IPS DF 4.7 (cell line): ENCODE measurements around the gene NCF1.
"Not testable (repeated sequence)": the region's sequence is repeated elsewhere in the genome, so short reads cannot be mapped to it uniquely, and the experiment has no call there.

Source experiments
- DNase-seq: peaks from one replicate; pipeline ENCODE4 v3.0.0-alpha.2; 2013; ENCODE audit warnings: low spot score; ENCODE audit errors: extremely low read depth

NCF1 gene

DNA sequence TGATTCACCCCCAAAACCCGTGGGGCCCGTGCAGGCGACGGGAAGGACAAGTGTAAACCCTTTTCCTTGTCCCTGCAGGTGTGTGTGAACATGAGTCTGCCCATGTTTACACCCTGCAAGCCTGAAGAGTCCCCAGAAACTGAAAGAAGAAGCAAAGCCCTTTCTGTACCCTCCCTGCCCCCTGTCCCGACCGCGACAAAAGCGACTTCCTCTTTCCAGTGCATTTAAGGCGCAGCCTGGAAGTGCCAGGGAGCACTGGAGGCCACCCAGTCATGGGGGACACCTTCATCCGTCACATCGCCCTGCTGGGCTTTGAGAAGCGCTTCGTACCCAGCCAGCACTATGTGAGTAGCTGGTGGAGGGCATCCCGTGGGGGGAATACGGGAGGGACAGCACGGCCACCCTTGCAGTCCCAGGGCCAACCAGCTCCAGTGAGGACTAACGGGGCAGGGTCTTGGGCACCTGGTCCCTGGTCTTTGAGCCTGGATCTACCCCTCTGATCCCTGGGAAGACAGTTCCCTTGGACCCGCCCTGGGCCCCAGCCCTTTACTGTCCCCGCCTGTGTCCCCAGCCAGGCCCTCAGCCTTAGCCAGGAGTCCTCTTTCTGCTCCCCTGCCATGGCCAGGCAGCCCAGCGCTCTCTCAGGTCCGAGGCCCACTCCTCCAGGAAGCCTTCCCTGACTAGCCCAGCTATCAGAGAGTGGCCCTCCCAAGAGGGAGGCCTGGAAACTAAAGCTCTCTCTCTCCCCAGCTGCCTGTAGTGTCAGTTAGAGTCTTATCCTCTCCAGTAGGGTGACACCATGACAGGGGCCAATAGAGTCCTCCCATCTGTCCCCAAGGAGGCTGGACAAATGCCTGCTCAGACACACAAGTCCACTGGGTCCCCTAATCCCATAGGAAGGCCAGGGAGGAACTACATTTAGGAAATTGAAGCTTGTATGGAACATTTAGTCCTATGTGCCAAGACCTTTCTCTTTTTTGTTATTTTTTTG is at the start of gene NCF1:
Gene NCF1, plus strand, starts transcription at position 252 of the 991 bp plus-strand sequence. Its CDS starts 21 bp downstream, at position 273.
- DNase-seq: not testable (repeated sequence)

DNA sequence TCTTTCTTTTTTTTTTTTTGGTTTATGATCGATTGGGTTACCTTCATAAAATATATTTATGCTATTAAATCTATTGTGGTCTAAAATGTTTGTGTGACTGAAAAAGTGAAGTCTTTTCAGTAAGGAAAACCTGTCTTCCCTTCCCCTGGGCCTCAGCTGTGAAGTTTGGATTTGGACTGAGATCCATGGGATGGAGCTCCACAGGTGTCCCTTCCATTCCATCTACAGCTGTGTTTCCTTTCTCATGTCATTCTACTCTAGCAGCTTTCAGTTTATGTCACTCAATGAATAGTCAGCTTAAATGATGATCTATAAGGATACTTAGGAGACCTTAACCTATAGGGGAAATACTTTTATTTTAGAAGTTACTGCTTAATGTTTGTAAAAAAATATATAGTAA is 48.0 kb upstream of the NCF1 start:
- no peak for DNase-seq

DNA sequence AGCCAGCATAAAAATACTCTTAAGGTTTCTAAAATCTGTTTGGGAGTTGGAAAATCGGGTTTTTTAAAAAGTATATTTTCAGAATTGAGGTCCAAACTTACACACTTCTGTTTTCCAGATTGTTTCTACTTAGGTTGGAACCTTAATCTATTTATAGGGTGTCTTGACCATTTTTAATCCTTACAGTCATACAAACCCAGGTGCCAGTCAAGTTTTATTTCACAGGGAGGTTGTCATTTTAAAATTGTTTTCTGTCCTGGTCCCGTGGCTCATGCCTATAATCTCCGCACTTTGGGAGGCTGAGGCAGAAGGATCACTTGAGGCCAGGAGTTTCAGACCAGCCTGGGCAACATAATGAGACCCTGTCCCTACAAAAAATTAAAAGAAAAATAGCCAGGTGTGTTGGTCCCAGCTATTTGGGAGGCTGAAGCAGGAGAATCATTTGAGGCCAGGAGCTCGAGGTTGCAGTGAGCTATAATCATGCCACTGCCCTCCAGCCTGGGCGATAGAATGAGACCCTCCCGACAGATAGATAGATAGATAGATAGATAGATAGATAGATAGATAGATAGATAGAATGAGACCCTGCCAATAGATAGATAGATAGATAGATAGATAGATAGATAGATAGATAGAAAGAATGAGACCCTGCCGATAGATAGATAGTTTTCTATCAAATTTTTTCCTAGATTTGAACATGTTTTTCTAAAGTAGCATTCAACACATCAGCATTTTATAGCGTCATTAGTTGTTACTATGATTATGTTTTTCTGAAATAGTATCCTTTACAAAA is 47.3 kb upstream of the NCF1 start:
- DNase-seq: no peak

DNA sequence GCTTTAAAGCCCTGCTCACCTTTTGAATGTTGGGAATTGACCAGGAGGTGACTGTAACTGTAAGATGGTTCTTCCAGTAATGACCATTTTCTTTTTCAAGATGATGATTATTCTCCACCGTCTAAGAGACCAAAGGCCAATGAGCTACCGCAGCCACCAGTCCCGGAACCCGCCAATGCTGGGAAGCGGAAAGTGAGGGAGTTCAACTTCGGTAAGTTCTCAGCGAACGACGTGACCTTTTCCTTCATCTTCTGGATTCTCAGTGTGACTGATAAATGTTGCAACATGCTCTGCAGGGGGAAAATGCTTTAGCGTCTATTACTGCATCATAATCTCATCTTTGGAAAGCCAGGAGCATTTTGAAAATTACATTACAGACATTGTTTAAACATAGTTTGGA is 45.1 kb upstream of the NCF1 start:
- DNase-seq: not testable (repeated sequence)

DNA sequence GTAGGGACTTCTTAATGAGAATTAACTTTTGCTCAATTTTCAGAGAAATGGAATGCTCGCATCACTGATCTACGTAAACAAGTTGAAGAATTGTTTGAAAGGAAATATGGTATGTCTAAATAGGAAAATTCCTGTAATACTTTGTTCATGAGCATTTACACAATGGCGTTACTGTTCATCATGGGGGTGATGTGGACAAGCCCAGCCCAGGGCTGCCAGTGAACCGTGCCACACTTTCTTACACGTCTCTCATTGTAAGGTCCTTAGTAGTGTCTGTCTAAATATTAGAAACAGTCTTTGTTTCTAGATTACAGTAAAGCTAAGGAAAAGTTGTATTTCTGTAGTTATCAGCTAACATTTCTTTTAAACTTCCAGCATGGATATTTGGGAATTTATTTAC is 43.6 kb upstream of the NCF1 start:
- not testable (repeated sequence) for DNase-seq

DNA sequence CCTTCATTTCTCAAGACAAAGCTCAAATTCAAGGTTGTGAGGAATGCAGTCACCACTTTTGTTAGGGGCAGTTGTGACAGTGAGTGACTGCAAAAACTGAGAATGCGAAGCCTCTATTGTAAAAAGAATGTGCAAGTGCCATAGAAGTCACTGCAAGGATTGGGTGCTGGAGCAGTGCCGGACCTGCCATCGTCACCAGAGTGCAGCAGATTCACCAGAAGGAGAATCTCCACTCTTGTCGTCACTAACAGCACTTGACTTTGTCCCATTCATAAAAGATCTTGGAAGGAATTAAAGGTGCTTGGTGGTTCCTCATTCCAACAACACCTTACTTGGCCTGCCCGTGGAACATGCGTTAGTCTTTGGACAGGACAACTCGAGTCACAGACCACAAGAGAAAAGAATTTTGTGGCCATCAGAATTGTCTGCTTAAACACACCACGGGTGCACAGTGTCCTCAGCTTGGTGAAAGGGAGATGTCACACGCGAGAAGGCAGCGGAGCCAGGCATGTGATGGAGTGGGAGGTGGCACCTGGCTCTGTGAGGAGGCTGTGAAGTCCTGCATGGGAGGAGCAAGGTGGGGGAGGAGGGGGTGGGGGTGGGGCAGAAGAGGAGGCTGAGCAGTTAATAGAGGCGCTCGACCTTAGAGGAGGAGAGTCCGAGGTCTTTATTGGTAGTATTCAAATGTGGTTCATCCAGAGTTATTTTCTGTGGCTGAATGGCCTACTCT is 33.7 kb upstream of the NCF1 start:
- DNase-seq: not testable (repeated sequence)

DNA sequence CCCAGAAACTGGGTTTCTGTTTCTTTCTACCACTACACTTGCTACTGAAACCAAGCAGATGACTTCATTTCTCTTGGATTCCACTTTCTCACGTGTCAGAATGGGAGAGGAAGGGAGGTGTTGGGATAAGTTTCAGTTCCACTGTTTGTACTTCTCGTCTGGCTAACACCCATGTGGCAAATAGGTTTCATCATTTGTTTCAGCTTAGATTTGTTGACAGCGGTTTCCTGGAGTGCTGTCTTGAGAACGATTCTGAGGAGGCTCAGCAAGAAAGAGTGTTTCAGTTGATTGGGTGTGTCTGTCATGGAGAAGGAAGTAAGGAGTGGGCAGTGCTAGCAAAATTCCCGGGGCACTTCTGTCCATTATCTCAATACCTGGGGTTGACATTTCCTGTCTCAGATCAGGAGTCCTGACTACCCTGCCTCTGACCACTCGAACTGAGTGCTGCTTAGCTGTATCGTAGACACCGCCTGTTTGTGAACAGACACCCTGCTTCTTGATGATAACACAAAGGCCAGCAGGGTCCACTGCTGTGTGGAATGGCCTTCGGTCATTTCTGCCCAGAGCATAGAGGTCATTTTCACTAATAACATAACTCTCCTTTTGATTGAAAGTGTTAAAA is 29.8 kb upstream of the NCF1 start:
- not testable (repeated sequence) for DNase-seq

DNA sequence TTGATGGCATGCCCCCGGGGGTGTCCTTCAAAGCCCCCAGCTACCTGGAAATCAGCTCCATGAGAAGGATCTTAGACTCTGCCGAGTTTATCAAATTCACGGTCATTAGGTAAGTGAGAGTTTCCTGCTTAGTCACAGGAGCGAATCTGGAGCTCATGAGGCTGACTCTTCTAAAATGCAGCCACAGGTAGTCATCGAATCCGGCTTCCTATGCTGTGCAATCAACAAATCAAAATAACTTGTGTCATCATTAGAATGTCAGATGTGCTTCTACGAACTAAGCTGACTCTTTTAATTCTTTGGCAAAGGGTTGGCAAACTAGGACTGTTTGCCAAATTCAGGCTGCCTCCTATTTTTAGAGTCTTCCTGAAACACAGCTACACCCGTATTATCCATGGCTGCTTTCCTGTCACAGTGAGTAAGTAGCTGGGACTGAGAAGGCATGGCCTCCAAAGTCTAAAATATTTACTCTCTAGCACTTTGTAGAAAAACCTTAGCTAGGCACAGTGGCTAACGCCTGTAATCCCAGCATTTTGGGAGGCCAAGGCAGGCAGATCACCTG is 19.8 kb upstream of the NCF1 start:
- DNase-seq: not testable (repeated sequence)

DNA sequence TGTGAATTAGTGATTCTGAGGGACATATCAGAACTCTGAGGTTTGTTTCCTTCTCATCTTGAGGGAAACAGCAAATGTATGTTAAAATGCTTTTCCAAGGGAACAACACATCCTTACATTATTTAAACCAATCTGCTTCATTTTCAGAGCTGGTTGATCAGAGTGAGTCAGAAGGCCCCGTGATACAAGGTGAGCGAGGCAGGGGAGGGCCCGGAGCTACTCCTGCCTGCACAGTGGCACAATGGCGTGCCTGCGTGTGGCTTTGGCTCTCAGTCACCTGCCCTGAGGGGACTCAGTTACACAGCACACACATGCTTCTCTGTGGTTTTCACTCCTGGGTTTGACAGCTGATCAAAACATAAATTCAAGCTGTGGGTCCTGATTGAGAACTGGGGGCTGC is 17.1 kb upstream of the NCF1 start:
- not testable (repeated sequence) for DNase-seq

DNA sequence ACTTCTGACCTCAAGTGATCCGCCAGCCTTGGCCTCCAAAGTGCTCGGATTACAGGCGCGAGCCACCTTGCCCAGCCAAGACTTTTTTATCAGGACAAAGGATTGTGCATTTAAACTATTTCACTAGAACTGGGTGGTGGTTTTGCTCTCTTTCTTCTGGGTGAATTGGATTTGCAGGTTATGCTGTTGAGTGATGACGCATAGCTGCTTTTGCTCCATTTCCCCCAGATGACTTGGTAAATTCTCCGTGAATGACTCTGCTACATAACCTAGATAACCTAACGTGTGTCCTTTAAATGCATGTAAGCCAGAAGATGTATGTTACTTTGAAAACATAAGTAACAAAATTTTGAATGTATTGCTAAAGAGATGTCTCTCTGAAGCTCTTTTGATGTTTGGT is 15.5 kb upstream of the NCF1 start:
- DNase-seq: not testable (repeated sequence)

DNA sequence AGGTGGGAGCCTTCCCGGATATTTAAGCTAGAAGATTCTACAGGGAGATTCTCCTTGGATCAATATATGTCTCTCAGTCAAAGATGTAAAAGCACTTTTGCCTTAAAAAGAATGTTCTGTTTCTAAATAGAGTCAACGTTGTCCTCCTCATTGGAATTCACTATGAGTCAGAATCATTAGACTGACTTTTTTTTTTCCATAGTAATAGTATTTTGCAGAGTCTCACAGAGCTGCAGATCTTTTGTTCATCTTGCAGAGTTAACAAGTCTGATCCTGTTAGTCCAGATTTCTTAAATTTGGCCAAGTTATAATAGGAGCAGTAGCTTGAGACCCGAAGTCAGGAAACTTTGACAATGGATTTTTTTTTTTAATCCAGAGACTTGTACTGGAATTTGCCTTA is 14.8 kb upstream of the NCF1 start:
- not testable (repeated sequence) for DNase-seq

DNA sequence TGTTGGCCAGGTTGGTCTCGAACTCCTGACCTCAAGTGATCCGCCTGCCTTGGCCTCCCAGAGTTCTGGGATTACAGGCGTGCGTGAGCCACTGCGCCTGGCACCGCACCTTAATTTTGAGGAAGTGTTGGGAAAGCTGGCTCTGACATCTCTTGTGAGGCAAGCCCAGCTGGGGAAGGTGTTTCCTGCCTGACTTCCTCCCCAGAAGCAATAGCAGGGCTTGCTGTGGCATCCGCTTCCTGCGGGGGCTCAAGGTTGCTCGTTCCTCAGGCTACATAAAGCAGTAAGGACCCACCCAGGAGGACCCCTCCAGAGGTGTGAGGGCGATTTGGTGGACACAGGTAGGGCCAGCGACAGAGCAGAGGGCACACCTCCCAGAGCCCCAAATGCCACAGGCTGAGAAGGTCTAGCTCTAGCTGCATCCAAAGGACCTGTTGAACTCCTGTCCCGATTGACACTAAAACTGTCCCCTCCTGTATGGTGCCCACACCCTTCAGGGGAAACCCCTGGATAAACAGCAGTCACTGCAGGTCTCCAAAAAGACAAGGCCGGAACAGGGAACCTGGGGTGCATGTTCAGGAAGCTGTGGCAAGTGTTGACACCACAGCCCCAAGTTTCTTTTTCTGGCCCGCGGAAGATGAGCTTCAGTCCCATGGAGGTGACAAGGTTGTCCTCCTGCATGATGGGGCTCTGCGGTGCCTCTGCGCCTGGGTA is 8.4 kb upstream of the NCF1 start:
- not testable (repeated sequence) for DNase-seq

DNA sequence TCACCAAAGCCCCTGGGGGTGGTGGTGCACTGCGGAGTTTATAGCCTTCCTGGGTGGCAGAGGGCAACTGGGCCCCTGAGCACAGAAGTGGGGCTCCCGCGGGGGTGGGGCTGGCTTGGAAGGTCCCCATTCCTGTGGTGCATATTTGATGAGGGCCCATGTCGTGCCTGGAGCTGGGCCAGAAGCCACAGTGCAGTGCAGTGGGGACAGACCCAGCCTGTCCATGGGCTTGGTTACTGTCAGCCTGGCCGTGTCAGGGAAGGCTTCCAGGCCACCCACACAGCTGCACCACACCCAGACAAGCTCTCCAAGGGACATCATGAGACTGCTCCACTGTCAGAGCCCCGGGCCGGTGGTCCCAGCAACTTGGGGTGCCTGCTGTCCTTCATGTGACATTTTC is 7.3 kb upstream of the NCF1 start:
- DNase-seq: not testable (repeated sequence)

DNA sequence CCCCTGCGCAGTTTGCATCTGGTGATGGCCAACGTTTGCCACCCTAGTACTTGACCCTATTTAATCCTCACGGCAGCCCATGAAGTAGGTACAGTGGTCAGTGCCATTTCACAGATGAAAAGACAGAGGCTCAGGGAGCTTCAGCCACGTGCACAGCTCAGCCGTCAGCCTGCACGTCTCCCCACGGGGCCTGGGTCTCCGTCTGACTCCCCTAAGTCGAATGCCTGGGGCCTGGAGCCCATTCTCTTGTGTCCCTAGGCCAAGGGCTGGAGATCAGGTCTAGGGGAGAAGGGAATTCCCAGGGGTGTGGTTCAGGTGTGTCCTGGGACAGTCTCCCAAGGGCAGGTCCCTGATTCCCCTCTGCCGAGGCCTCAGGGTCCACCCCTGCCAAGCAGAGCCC is 6.8 kb upstream of the NCF1 start:
- DNase-seq: not testable (repeated sequence)

DNA sequence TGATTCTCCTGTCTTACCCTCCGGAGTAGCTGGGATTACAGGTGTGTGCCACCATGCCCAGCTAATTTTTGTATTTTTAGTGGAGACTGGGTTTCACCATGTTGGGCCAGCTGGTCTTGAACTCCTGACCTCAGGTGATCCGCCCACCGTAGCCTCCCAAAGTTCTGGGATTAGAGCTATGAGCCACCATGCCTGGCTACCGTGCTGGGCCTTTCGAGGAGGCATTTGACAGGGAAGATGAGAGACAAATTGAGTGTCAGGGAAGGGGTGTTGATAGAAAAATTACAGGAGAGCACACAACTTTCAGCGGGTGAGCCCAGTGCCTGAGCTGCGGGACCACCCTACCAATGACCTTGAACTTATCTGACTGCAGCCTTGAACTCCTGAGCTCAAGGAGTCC is 3.7 kb upstream of the NCF1 start:
- not testable (repeated sequence) for DNase-seq

DNA sequence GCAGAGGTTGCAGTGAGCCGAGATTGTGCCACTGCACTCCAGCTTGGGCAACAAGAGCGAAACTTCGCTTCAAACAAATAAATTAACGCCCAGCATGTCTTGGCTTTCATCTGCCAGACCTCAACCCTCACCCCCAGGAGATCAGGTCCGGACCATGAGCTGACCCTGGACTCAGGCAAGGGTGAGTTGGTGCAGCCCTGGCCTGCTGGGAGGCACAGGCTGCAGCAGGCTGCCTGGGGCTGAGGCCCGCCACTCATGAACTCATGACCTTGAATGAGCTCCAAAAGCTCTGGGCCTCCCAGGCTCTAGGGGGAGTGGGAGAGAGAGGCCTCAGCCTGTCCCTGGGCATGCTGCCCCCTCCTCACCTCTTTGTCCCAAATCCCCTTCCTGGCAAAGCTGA is 1.7 kb upstream of the NCF1 start:
- DNase-seq: not testable (repeated sequence)

DNA sequence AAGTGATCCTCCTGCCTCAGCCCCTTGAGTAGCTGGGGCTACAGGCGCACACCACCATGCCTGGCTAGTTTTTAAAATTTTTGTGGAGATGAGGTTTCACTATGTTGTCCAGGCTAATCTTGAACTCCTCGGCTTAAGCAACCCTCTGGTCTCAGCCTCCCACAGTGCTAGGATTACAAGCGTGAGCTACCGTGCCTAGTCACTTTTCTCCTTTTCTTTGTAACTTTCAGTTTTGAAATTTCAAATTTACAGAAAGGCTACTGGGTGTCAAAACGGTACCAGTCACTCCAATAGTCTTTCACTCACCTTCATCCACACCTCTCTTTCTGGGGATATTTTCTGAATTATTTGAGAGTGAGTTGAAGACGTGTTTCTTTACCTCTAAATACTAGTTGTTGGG is 1.3 kb downstream of the NCF1 start:
- not testable (repeated sequence) for DNase-seq

DNA sequence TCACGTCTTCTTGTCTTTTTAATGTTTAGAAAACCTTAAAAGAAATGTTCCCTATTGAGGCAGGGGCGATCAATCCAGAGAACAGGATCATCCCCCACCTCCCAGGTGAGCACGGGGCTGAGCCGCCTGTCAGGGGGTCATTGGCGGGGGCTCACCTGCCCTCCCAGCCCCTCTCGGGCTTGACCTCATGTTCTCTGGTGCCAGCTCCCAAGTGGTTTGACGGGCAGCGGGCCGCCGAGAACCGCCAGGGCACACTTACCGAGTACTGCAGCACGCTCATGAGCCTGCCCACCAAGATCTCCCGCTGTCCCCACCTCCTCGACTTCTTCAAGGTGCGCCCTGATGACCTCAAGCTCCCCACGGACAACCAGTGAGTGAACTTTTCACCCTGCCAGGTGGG is 5.2 kb downstream of the NCF1 start:
- DNase-seq: not testable (repeated sequence)

DNA sequence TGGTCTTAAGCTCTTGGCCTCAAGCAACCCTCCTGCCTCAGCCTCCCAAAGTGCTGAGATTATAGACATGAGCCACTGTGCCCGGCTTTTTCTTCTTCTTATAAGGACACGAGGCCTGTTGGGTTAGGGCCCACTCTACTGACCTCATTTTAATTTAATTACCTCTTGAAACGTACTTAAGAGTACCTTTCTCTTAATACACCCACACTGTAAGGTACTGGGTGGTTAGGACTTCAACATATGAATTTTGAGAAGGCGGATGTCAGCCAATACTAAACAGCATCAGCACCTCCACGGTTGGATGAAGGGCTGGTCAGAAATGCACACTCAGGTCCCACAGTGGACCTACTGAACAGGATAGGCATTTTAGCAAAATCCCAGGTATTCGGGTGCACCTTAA is 7.9 kb downstream of the NCF1 start:
- DNase-seq: not testable (repeated sequence)

DNA sequence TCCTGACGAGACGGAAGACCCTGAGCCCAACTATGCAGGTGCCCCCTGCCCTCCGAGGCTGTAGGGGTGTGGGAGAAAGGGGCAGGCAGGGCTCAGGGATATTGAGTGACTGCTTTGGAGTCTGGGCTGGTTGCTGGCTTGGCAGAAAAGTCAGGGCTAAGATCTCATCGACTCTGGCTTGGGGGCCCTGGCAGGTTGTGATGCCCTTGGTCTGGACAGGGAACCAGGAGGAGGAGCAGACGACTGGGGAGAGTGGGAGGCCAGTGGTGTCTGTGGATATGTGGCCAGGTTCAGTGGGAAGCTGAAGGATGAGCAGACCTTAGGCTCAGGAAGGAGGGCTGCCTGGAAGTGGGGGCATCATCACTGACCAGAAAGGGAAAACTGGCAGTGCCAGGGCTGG is 9.8 kb downstream of the NCF1 start:
- DNase-seq: not testable (repeated sequence)
